IMR-90 (cell line): ENCODE measurements around the gene GAS7.

Source experiments
- BHLHE40 ChIP-seq: fragments of 150-350 bp; IDR thresholded peaks from 2 replicates; pipeline ENCODE4 v1.6.1; 2016; ENCODE audit warnings: mild to moderate bottlenecking, low read depth, low read length
- CEBPB ChIP-seq: IDR thresholded peaks from 2 replicates; pipeline ENCODE4 v1.6.1; 2012; ENCODE audit warnings: low read depth, low read length, improper control_type of control experiment
- CHD1 ChIP-seq: IDR thresholded peaks from 2 replicates; pipeline ENCODE4 v1.6.1; 2012; ENCODE audit warnings: low read depth, low read length, improper control_type of control experiment
- CTCF ChIP-seq: conservative IDR thresholded peaks from 2 replicates; pipeline ENCODE4 v1.5.1; 2012; ENCODE audit warnings: mild to moderate bottlenecking, low read depth, low read length, improper control_type of control experiment
- MAFK ChIP-seq: IDR thresholded peaks from 2 replicates; pipeline ENCODE4 v1.6.1; 2012; ENCODE audit warnings: low read depth, low read length, improper control_type of control experiment
- NFE2L2 ChIP-seq: fragments of 150-350 bp; IDR thresholded peaks from 2 replicates; pipeline ENCODE4 v1.6.1; 2016; ENCODE audit warnings: low read depth, mild to moderate bottlenecking, low read length
- POLR2A ChIP-seq: IDR thresholded peaks from 2 replicates; pipeline ENCODE4 v1.6.1; 2012; ENCODE audit warnings: mild to moderate bottlenecking, low read depth, low read length
- RAD21 ChIP-seq: IDR thresholded peaks from 2 replicates; pipeline ENCODE4 v1.6.1; 2012; ENCODE audit warnings: low read length, improper control_type of control experiment
- RCOR1 ChIP-seq: IDR thresholded peaks from 2 replicates; pipeline ENCODE4 v1.6.1; 2012; ENCODE audit warnings: mild to moderate bottlenecking, low read length, improper control_type of control experiment; ENCODE audit not compliant: insufficient replicate concordance
- SMC3 ChIP-seq: fragments of 150-350 bp; IDR thresholded peaks from 2 replicates; pipeline ENCODE4 v1.6.1; 2016; ENCODE audit warnings: low read depth, mild to moderate bottlenecking, antibody characterized with exemption, low read length, moderate library complexity

DNA sequence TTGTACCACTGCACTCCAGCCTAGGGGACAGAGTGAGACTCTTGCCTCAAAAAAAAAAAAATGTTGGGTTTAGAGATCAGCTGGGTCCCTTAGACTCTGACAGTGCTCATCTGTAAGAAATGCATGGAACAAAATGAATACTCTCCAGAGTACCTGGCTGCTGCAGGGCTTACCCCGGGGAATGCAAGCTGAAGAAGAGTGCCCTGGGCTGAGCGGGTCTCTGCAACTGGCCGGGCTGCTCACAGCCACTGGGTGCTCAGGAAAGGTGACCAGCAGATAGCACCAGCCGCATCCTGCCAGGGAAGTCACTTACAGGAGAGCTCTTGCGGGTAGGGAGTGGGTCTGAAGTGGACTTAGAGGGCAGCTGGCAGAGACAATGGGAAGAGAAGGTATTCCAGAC is 82.1 kb downstream of the GAS7 start:
- no peak for TF ChIP-seq CTCF
- no peak for TF ChIP-seq SMC3
- no peak for TF ChIP-seq MAFK
- TF ChIP-seq POLR2A = no peak
- no peak for TF ChIP-seq CEBPB
- no peak for TF ChIP-seq NFE2L2
- TF ChIP-seq RCOR1 = no peak
- no peak for TF ChIP-seq RAD21
- TF ChIP-seq BHLHE40 = no peak
- TF ChIP-seq CHD1 = no peak
